HepG2 (cell line): Measurements from ENCODE around the gene SLC8A2.

Experiments
- CCDC6 ChIP-seq: sonication (generic); formaldehyde crosslinking; IDR thresholded peaks from 2 replicates; pipeline ENCODE4 v1.8.1; 2022; ENCODE audit warnings: mild to moderate bottlenecking, missing genetic modification reagents, moderate library complexity
- EP300 ChIP-seq, 3 experiments: sonication (generic) in 1 of 3; formaldehyde crosslinking in 1 of 3; IDR thresholded peaks; 2 replicates each; pipeline versions ENCODE4 v1.5.1 to v1.6.1; 2011 to 2020; ENCODE audit warnings: low read depth in 2 of 3, low read length in 2 of 3, borderline replicate concordance in 1 of 3, improper control_type of control experiment in 1 of 3, mild to moderate bottlenecking in 1 of 3, missing genetic modification reagents in 1 of 3, moderate library complexity in 1 of 3
- KLF9 ChIP-seq: IDR thresholded peaks from 2 replicates; pipeline ENCODE4 v1.6.1; 2016; ENCODE audit warnings: low read depth
- POLR2A ChIP-seq, 2 experiments: IDR thresholded peaks; 2 replicates each; pipeline ENCODE4 v1.6.1; 2011; ENCODE audit warnings: low read depth in 2 of 2, low read length in 2 of 2, mild to moderate bottlenecking in 1 of 2, moderate library complexity in 1 of 2; ENCODE audit not compliant: insufficient read depth in 1 of 2
- RAD21 ChIP-seq: fragments of 450-650 bp; formaldehyde crosslinking; IDR thresholded peaks from 2 replicates; pipeline ENCODE4 v1.5.0; 2020; ENCODE audit warnings: mild to moderate bottlenecking
- RCOR2 ChIP-seq: IDR thresholded peaks from 2 replicates; pipeline ENCODE4 v1.6.1; 2016; ENCODE audit warnings: missing biosample characterization, missing genetic modification reagents
- SIN3B ChIP-seq: fragments of 150-350 bp; IDR thresholded peaks from 2 replicates; pipeline ENCODE4 v1.6.1; 2014; ENCODE audit warnings: low read length
- ZBTB38 ChIP-seq: sonication (generic); formaldehyde crosslinking; IDR thresholded peaks from 2 replicates; pipeline ENCODE4 v1.5.1; 2020; ENCODE audit warnings: mild to moderate bottlenecking, missing genetic modification reagents
- ZNF224 ChIP-seq: sonication (generic); formaldehyde crosslinking; IDR thresholded peaks from 2 replicates; pipeline ENCODE4 v1.5.0; 2020; ENCODE audit warnings: mild to moderate bottlenecking, missing genetic modification reagents
- ZNF274 ChIP-seq: sonication (generic); formaldehyde crosslinking; IDR thresholded peaks from 2 replicates; pipeline ENCODE4 v1.5.1; 2020; ENCODE audit warnings: mild to moderate bottlenecking, missing genetic modification reagents
- ZNF639 ChIP-seq: conservative IDR thresholded peaks from 2 replicates; pipeline ENCODE4 v1.6.1; 2018; ENCODE audit warnings: missing genetic modification reagents
- ZSCAN31 ChIP-seq: sonication (generic); formaldehyde crosslinking; IDR thresholded peaks from 2 replicates; pipeline ENCODE4 v1.5.0; 2020; ENCODE audit warnings: low read depth, mild to moderate bottlenecking, missing genetic modification reagents
- TF ChIP-seq, protein P1 (sequence below): sonication (generic); formaldehyde crosslinking; IDR thresholded peaks from 2 replicates; pipeline ENCODE4 v1.5.0; 2020; ENCODE audit warnings: mild to moderate bottlenecking, missing genetic modification reagents, moderate library complexity
- TF ChIP-seq, protein P2 (sequence below): sonication (generic); formaldehyde crosslinking; IDR thresholded peaks from 2 replicates; pipeline ENCODE4 v1.4.0; 2020; ENCODE audit warnings: missing genetic modification reagents, borderline replicate concordance

DNA sequence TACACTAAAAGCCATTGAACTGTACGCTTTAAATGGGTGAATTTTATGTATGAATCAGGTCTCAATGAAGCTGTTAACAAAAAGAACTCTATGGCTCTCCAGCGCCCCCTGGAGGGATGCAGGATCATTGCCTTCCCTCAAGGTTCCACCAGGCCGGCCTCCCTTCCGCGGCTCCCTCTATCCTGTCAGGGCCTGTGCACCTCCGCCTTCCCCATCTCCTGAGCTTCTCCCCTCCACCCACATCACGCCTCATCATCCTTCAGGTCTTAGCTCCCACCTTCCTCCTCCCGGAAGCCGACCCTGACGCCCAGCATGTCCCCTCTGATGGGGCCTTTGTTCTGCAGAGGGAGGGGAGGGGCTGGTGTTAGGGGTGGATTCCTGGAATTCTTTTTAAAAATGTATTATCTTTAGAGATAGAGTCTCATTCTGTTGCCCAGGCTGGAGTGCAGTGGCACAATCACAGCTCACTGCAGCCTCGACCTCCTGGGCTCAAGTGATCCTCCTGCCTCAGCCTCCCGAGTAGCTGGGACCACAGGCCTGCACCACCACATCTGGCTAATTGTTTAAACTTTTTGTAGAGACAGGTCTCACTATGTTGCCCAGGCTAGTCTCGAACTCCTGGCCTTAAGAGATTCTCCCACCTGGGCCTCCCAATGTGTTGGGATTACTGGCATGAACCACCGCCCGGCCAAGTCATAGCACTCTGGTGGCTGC is 80.0 kb downstream of the SLC8A2 start:
- TF ChIP-seq EP300 (IDR thresholded peaks at IDR 0.05; ENCODE audit: low read depth in 2 of 2, low read length in 2 of 2), result no peak
- TF ChIP-seq EP300 (CRISPR knock-in tag; IDR thresholded peaks at IDR 0.05; ENCODE audit: borderline replicate concordance), result no peak
- TF ChIP-seq, protein P1, sequence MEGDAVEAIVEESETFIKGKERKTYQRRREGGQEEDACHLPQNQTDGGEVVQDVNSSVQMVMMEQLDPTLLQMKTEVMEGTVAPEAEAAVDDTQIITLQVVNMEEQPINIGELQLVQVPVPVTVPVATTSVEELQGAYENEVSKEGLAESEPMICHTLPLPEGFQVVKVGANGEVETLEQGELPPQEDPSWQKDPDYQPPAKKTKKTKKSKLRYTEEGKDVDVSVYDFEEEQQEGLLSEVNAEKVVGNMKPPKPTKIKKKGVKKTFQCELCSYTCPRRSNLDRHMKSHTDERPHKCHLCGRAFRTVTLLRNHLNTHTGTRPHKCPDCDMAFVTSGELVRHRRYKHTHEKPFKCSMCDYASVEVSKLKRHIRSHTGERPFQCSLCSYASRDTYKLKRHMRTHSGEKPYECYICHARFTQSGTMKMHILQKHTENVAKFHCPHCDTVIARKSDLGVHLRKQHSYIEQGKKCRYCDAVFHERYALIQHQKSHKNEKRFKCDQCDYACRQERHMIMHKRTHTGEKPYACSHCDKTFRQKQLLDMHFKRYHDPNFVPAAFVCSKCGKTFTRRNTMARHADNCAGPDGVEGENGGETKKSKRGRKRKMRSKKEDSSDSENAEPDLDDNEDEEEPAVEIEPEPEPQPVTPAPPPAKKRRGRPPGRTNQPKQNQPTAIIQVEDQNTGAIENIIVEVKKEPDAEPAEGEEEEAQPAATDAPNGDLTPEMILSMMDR (CRISPR knock-in tag), result peak; percentile 84
- no peak for TF ChIP-seq POLR2A (IDR thresholded peaks at IDR 0.05; ENCODE audit: insufficient read depth in 1 of 2, low read depth in 2 of 2, low read length in 2 of 2)
- no peak for TF ChIP-seq ZNF639 (CRISPR knock-in tag)
- TF ChIP-seq SIN3B, result no peak
- TF ChIP-seq, protein P2, sequence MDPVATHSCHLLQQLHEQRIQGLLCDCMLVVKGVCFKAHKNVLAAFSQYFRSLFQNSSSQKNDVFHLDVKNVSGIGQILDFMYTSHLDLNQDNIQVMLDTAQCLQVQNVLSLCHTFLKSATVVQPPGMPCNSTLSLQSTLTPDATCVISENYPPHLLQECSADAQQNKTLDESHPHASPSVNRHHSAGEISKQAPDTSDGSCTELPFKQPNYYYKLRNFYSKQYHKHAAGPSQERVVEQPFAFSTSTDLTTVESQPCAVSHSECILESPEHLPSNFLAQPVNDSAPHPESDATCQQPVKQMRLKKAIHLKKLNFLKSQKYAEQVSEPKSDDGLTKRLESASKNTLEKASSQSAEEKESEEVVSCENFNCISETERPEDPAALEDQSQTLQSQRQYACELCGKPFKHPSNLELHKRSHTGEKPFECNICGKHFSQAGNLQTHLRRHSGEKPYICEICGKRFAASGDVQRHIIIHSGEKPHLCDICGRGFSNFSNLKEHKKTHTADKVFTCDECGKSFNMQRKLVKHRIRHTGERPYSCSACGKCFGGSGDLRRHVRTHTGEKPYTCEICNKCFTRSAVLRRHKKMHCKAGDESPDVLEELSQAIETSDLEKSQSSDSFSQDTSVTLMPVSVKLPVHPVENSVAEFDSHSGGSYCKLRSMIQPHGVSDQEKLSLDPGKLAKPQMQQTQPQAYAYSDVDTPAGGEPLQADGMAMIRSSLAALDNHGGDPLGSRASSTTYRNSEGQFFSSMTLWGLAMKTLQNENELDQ (CRISPR knock-in tag), result no peak
- TF ChIP-seq RCOR2 (CRISPR knock-in tag), result no peak
- TF ChIP-seq CCDC6, result no peak
- TF ChIP-seq ZNF224, result no peak
- no peak for TF ChIP-seq KLF9 (CRISPR knock-in tag)
- TF ChIP-seq ZNF274 (CRISPR knock-in tag), result no peak
- TF ChIP-seq ZSCAN31, result no peak
- no peak for TF ChIP-seq ZBTB38
- peak; percentile 70 for TF ChIP-seq RAD21 (CRISPR knock-in tag)
